NCI-H446 treated with DMSO at 0.1 percent for 48 hours (cell line): Measurements from ENCODE around the gene FUT7.
A peak's percentile ranks its signal among the peaks of the same experiment; 100 is the strongest.

Experiments used
- DNase-seq: peaks from one replicate; lab custom pipeline; 2025; lab: John Stamatoyannopoulos, UW

FUT7 gene

GRCh38 chr9:137031904-137032640 lies at the start of gene FUT7:
Gene FUT7, minus strand, starts transcription at chr9:137032088. Its CDS starts 97 bp downstream, at chr9:137031991.
- DNase-seq = no peak

- no peak for DNase-seq
These were observed 48.6 kb upstream of the FUT7 start for GRCh38 chr9:137080260-137081122.

- no peak for DNase-seq
These were observed 47.5 kb upstream of the FUT7 start for GRCh38 chr9:137079401-137079787.

- DNase-seq = no peak
These were observed 47.0 kb upstream of the FUT7 start for GRCh38 chr9:137078701-137079400.

- no peak for DNase-seq
These were observed 46.1 kb upstream of the FUT7 start for GRCh38 chr9:137077758-137078693.

- DNase-seq = no peak
These were observed 45.3 kb upstream of the FUT7 start, which contains the start of gene UAP1L1 for GRCh38 chr9:137077010-137077747. Gene UAP1L1, plus strand, starts transcription at chr9:137077517. Its CDS starts 16 bp downstream, at chr9:137077533.

- no peak for DNase-seq
These were observed 44.7 kb upstream of the FUT7 start for GRCh38 chr9:137076636-137077009.

- DNase-seq = no peak
These were observed 43.4 kb upstream of the FUT7 start for GRCh38 chr9:137075275-137075775.

GRCh38 chr9:137074657-137075274 lies 42.9 kb upstream of the FUT7 start:
- no peak for DNase-seq

- no peak for DNase-seq
These were observed 42.1 kb upstream of the FUT7 start for GRCh38 chr9:137073992-137074399.

- DNase-seq = no peak
These were observed 39.4 kb upstream of the FUT7 start for GRCh38 chr9:137071282-137071681.

GRCh38 chr9:137070906-137071275 lies 39.0 kb upstream of the FUT7 start:
- DNase-seq = no peak

- DNase-seq = peak; percentile 70
These were observed 38.5 kb upstream of the FUT7 start, which contains the start of gene SAPCD2 for GRCh38 chr9:137070201-137070905. Gene SAPCD2, minus strand, starts transcription at chr9:137070557. Its CDS starts 97 bp downstream, at chr9:137070460.

- no peak for DNase-seq
These were observed 37.7 kb upstream of the FUT7 start for GRCh38 chr9:137069508-137070091.

GRCh38 chr9:137068539-137069507 lies 36.9 kb upstream of the FUT7 start:
- no peak for DNase-seq

- peak; percentile 37 for DNase-seq
These were observed 36.1 kb upstream of the FUT7 start for GRCh38 chr9:137067860-137068538.
